Stimulated activated CD8-positive, alpha-beta memory T cell treated with anti-CD3 and anti-CD28 coated beads, Interleukin-4, amount 100 ng/mL, for 1 hour (primary cell): ENCODE results near the gene PSD4.

Experiments used
- DNase-seq, 2 donors: peaks; one replicate each; pipeline ENCODE4 v3.0.0-alpha.2; 2020; ENCODE audit warnings: low read depth in 2 of 2, low spot score in 1 of 2

PSD4 gene

GRCh38 chr2:113167115-113167932 lies 6.4 kb upstream of the PSD4 start:
- no peak for DNase-seq

GRCh38 chr2:113167962-113168340 lies 5.8 kb upstream of the PSD4 start:
- DNase-seq: no peak

DNA sequence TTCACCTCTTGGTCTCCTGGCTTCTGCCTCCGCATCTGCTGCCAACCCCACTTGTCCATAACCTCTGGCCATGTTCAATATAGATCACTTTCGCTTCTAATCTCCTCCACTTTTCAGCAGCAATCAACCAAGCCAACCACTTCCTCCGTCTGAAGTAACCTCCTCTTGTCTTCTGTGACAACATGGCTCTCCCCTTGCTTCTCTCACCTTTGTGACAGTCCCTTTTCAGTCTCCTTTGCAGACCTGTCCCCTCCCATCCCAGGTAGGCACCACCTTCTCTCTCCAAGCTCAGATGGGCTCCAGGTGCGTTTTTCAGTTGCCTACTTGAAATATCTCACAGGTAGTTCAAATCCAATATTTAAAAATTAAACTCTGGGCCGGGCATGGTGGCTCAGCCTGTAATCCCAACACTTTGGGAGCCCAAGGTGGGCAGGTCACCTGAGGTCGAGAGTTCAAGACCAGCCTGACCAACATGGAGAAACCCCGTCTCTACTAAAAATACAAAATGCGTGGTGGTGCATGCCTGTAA lies 4.7 kb upstream of the PSD4 start:
- no peak for DNase-seq

GRCh38 chr2:113169586-113169985 lies 4.2 kb upstream of the PSD4 start:
- no peak for DNase-seq

DNA sequence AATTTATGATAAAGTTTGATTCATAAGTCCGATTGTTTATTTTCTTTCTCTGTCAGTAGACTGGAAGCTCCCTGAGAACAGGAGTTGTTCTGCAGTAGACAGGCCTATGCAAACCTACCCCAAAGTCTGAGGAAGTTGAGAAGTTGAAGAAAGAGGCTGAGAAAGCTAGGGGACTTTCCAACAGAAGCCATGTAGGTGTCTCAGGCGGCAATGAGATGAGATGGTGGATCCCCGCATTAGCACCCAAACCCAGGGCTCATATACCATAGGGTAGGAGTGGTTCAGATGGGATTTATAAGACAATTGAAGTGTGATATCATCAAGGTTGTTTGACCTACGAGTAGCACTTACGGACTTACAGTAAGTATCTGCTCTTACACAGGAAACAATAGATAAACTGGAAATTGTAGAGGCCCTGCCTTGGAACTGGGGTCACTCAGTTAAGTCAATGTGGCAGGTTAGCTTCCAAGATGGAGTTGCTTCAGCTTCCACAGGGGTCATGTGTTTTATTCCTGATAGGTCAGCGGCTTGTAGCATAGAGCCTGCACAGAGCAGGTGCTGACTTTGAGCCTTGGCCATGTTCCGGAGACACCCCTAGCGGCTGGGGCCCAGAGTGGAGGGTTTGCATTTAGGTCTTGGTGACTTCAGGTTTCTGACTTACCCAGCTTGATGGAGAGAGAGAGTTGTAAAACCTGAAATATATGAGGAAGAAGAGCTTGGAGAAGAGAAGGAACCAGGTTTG lies 2.3 kb upstream of the PSD4 start:
- no peak for DNase-seq

DNA sequence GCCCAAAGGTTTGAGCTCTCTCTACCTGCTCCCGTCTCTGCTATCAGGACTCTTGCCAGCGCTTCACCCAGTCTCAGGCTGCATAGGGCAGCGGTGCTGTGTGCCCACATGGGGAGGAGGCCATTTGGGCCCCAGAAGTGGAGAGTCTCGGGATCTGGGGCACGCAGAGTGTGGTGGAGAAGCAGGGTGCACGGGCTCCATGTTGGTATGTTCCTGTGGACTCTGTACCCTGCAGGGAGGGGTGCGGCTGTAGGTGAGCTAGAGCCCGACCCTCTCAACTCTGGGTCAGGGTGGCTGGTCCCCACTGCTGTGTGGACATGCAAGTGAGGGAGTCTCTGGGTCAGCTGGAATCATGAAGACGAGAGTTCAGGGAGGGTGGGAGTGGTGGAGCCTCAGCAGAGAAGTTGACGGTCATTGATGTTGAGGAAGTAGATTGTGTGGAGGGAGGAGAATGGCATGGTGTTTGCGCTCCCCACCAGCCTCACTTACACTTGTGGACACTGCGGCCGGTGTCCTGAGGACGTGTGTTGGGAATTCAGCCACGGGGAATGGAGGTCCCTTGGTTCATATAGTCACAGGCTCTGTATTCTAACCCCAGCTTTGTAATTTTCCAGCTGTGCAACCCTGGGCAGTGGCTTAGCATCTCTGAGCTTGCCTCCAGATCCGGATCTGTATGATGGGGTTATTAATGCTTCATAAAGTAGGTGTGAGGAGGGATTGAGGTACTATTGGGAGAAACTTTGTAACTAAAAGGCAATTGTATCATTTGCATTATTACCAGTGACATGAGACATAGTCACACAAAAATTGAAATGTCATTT lies 840 bp upstream of the PSD4 start:
- DNase-seq: no peak

DNA sequence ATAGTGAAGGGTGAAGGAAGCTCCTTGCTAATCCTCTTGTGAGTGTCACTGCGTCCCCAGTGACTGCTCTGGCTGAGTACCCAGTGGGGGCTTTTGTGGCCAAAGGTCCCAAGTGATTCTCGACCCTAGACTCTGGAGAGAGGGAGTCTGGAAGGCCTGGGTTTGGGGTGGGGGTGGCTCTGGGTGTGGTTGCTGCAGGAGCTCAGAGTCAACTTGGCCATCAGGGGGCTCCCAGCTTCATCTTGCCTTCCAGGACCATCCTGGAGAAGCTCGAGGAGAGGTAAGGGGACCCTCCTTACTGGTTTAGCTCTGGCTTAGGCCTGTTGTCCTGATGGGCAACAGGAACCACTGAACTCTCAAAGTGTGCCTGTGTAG lies 592 bp downstream of the PSD4 start:
- DNase-seq: no peak

DNA sequence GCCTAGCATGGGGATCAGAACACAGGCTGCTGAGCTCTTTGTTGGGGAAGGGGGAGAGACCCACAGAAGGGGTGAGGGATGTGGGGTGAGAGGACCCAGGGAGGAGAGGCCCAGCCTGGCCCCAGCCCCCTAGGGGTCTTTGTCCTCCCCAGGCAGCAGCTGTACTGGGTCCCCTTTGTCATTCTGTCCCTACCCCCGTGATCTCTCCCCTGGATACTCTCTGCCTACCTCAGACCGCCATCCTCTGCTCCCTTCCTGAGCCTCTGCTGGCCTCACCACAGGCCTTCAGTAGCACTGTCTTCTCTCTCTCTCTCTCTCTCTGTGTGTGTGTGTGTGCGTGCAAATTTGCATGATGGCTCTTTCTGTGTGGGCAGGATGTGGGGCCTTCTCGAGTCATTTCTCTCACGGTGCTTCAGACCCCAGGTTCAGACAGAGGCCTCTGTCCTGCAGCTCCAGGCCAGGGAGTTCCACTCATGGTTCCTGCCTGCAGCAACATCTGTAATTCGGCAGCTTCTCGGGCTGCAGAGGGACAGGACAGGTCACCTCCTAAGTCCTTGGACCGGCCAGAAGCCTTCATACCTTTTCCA lies 1.4 kb downstream of the PSD4 start:
- DNase-seq: no peak

DNA sequence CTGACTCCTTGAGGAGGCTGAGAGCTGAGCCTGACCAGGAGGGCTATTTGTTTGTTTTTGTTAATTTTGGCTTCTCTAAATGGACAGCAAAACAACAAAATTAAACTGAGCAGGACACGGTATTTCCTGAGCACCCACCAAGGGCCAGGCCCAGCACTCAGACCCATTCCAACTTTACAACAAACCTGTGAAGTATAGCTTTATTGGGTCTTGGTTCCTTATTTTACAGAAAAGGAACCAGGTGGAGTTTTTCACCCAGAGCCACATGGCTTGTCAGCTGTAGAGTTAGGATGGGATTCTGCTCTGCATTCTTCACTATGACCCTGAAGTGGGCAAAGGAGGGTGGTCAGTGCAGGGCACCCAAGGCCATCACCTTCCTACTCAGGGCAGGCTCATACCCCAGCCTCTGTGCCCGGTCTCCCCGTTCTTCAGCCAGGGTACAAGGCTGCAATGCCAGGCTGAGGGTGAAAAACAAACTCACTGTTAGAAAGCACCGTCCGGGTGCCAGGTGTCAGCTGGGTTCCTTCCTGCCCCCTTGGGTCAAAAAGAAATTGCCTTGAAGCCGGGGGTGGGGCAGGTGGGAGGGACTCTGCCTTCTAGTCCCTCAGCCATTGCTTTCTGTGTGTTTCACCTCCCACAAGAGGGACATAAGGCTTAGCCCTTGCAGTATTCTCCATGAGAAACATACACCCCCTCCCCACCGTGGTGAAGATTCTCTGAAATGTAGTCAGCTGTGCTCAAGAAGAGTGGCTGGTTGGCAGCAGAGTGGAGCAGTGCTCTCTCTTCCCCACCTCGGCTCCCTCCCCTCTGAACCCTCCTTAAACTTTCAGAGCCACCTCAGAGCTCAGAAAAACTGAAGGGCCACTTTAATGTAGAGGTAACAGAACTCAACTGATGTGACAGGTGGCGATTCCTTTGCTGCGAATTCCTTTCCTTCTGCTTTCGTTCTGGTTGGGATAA lies 2.2 kb downstream of the PSD4 start:
- no peak for DNase-seq

- DNase-seq: no peak
Measured at GRCh38 chr2:113176696-113177355, 3.1 kb downstream of the PSD4 start.

- DNase-seq: no peak
Measured at GRCh38 chr2:113178069-113178746, 4.4 kb downstream of the PSD4 start.

GRCh38 chr2:113178891-113179290 lies 5.1 kb downstream of the PSD4 start:
- DNase-seq: no peak

GRCh38 chr2:113179446-113180045 lies 5.8 kb downstream of the PSD4 start:
- no peak for DNase-seq

DNA sequence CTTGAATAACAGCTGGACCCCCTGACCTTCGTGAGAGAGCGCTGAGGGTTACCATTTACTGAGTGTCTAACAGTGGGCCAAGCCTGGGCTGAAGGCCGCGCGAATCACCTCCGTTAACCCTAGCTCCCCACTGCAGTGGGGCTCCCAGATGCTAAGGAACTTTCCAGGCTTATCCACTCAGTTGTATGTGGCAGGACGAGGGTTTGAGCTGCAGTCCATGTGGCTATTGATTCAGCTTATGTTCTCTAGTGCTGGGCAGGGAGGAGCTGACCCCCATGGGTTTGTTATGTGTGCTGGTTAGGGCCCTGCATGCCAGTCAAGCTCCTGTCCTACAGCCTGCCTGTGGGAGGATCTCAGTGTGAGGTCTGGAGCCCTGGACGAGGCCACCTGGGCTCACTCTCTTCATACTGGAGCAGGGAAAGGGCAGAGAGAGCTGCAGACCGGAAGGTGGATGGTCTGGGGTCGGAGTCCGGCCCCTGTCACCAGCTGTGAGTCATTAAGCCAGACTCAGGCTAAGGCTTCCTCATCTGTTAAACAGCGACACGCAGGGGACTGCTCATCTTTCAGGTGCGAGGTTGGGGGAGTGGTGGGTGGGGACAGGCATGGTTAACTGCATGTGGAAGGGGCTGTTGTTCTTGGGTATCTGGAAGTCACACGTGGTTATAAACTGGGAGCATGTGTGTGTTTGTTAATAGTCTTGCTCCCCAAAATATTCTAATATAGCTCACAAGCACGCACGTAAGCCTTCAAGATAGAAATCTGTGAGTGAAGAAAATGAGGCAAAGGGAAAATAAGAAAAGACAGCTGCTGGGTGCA lies 6.6 kb downstream of the PSD4 start:
- DNase-seq: no peak

- no peak for DNase-seq
Measured at GRCh38 chr2:113181258-113182051, 7.7 kb downstream of the PSD4 start.

GRCh38 chr2:113182471-113183260 lies 8.9 kb downstream of the PSD4 start:
- DNase-seq: no peak
